ENCODE results near the gene MYBBP1A. TPM values are rescaled to one million over a fixed set of nuclear protein-coding genes. Genes with fewer than 3 reads are reported as not detected.

The MYBBP1A gene
- total and polyA plus RNA-seq, 2 of the 8 experiments (the other 6 are each of a cell fraction or from before 2014, with no cell fraction given) = 46.8 to 151 TPM

- Histone ChIP-seq H3K4me1 (replicated peaks in 1 of 4; ENCODE audit: control insufficient read depth in 3 of 4, insufficient read depth in 4 of 4, low read length in 3 of 4) (peaks cover 0 to 3% (median 0%) of the 10 kb centered on the region in 4 experiments; a peak in 1 of 7 replicates), H2BK5ac (ENCODE audit: low read depth, low read length) (no peak overlapping the region), H4K91ac (replicated peaks; ENCODE audit: insufficient read length, low read length) (no peak overlapping the region), H2AK5ac (ENCODE audit: low read depth, low read length) (no peak overlapping the region), H3K4ac (replicated peaks; ENCODE audit: insufficient read length, low read depth, low read length) (no peak overlapping the region), H2AFZ (ENCODE audit: low read length) (no peak overlapping the region), H3K4me3 (ENCODE audit: extremely low read depth in 1 of 4, insufficient read depth in 2 of 4, low read depth in 3 of 4, low read length in 4 of 4) (no peak overlapping the region), H2BK15ac (ENCODE audit: low read length) (no peak overlapping the region), H4K8ac (ENCODE audit: extremely low read depth, insufficient read depth, low read length) (no peak overlapping the region), H4K5ac (ENCODE audit: insufficient read length, low read depth, low read length) (no peak overlapping the region), H2BK120ac (replicated peaks; ENCODE audit: low read depth, low read length) (no peak overlapping the region), H3K4me2 (ENCODE audit: insufficient read depth in 1 of 2, low read depth in 2 of 2, low read length in 2 of 2) (no peak overlapping the region), H3K18ac (ENCODE audit: extremely low read depth, low read length) (no peak overlapping the region), H3K27ac (ENCODE audit: low read depth, low read length) (no peak overlapping the region), H3K79me2 (ENCODE audit: control insufficient read depth in 1 of 2, insufficient read depth in 2 of 2, low read length in 2 of 2) (no peaks in the 10 kb centered on the region), H3K23ac (ENCODE audit: insufficient read length) (no peak overlapping the region), H2BK20ac (ENCODE audit: low read length) (no peak overlapping the region), H3K36me3 (ENCODE audit: control insufficient read depth in 2 of 4, insufficient read depth in 4 of 4, low read length in 3 of 4) (no peaks in the 10 kb centered on the region), H3K79me1 (ENCODE audit: low read depth, low read length) (no peaks in the 10 kb centered on the region), H3K56ac (replicated peaks; ENCODE audit: insufficient read length, low read depth, low read length) (no peak overlapping the region), H3K23me2 (ENCODE audit: low read depth, low read length) (no peaks in the 10 kb centered on the region), H4K20me1 (replicated peaks in 1 of 2; ENCODE audit: control insufficient read depth in 1 of 2, insufficient read depth in 2 of 2, low read length in 2 of 2) (no peaks in the 10 kb centered on the region), H3K27me3 (replicated peaks in 1 of 4; ENCODE audit: control insufficient read depth in 3 of 4, extremely low read depth in 1 of 4, insufficient read depth in 3 of 4, low read length in 3 of 4) (no peaks in the 10 kb centered on the region), H2BK12ac (ENCODE audit: low read depth, low read length) (no peak overlapping the region), H3K9me3 (ENCODE audit: insufficient read depth in 2 of 2, low read depth in 1 of 2, low read length in 1 of 2) (no peaks in the 10 kb centered on the region), H3K9ac (replicated peaks in 1 of 4; ENCODE audit: extremely low read depth in 1 of 4, low read depth in 3 of 4, low read length in 3 of 4) (no peak overlapping the region), H3K14ac (ENCODE audit: insufficient read length) (no peak overlapping the region)
- FAIRE-seq = no peak
- POLR2A ChIA-PET (ENCODE audit: partially characterized antibody) = no interaction called here
- WGBS, 2 experiments (ENCODE audit: extremely low coverage in 1 of 2, insufficient coverage in 1 of 2, insufficient read length in 1 of 2, insufficient replicate concordance in 2 of 2, low coverage in 1 of 2, low lambda C conversion rate in 2 of 2, missing lambda C conversion rate in 1 of 2) = 86% methylated on average over 9 of the region's 9 CpGs; no CpG with 5 or more reads in 1 of the 2 experiments
- no peak for TF ChIP-seq GABPA (IDR thresholded peaks at IDR 0.05; ENCODE audit: borderline replicate concordance, insufficient read depth, low read length)
- no peak for TF ChIP-seq SRF (IDR thresholded peaks at IDR 0.05; ENCODE audit: low read depth, low read length)
- no peak for TF ChIP-seq EP300 (IDR thresholded peaks at IDR 0.05; ENCODE audit: borderline replicate concordance in 1 of 2, low read depth in 2 of 2, low read length in 2 of 2)
- no peak for TF ChIP-seq EGR1 (IDR thresholded peaks at IDR 0.05; ENCODE audit: borderline replicate concordance, low read depth, low read length)
- CTCF ChIA-PET (ENCODE audit: partially characterized antibody) = interaction anchor here (0.6 to 1.4 kb wide), 4 partner anchors 8 to 1559 kb away, joined by 3 to 4 read pairs (median 3); no protein-coding TSS in a partner anchor
- DNase-seq (ENCODE audit: low read depth in 1 of 2, low spot score in 2 of 2) = no peak
These were observed 65.0 kb downstream of the MYBBP1A start for GRCh38 chr17:4490109-4490591.
